Astrocyte (in vitro differentiated cells and primary cell): Measurements from ENCODE around the gene BCAR1. TPM values are rescaled to one million over a fixed set of nuclear protein-coding genes. Genes with fewer than 3 reads are reported as not detected.
"Not testable (repeated sequence)": the region's sequence is repeated elsewhere in the genome, so short reads cannot be mapped to it uniquely, and the experiment has no call there.

Experiments
- DNase-seq: peaks from one replicate; pipeline ENCODE4 v3.0.0-alpha.2; 2010; ENCODE audit warnings: low read depth
- FAIRE-seq: peaks from 2 replicates; lab custom pipeline; 2011; peaks lifted over from hg19 to GRCh38; lab: Jason Lieb, UNC
- H2AFZ ChIP-seq: 2 replicates; pipeline ENCODE4 v1.6.0; 2012; ENCODE audit warnings: low read depth, low read length, inconsistent platforms
- H3K27ac ChIP-seq: 2 replicates; pipeline ENCODE4 v1.5.1; 2011; ENCODE audit warnings: low read depth, low read length, inconsistent platforms
- H3K27me3 ChIP-seq: 2 replicates; pipeline ENCODE4 v1.6.0; 2011; ENCODE audit warnings: low read length, inconsistent platforms; ENCODE audit not compliant: insufficient read depth
- H3K36me3 ChIP-seq: 2 replicates; pipeline ENCODE4 v1.5.1; 2011; ENCODE audit warnings: low read length, inconsistent platforms; ENCODE audit not compliant: insufficient read depth
- H3K4me1 ChIP-seq: 2 replicates; pipeline ENCODE4 v1.5.1; 2011; ENCODE audit warnings: low read length, inconsistent platforms; ENCODE audit not compliant: insufficient read depth
- H3K4me2 ChIP-seq: 2 replicates; pipeline ENCODE4 v1.6.0; 2012; ENCODE audit warnings: low read length, inconsistent platforms
- H3K4me3 ChIP-seq: 2 replicates; pipeline ENCODE4 v1.5.1; 2011; ENCODE audit warnings: low read depth, mild to moderate bottlenecking, low read length, inconsistent platforms; ENCODE audit not compliant: insufficient read depth
- H3K79me2 ChIP-seq: 2 replicates; pipeline ENCODE4 v1.6.0; 2012; ENCODE audit warnings: mild to moderate bottlenecking, low read length, inconsistent platforms; ENCODE audit not compliant: insufficient read depth
- H3K9ac ChIP-seq: 2 replicates; pipeline ENCODE4 v1.6.0; 2012; ENCODE audit warnings: mild to moderate bottlenecking, low read length, inconsistent platforms
- H3K9me3 ChIP-seq: 2 replicates; pipeline ENCODE4 v1.5.1; 2012; ENCODE audit warnings: low read depth, mild to moderate bottlenecking, low read length, inconsistent platforms; ENCODE audit not compliant: insufficient read depth
- H4K20me1 ChIP-seq: 2 replicates; pipeline ENCODE4 v1.6.0; 2012; ENCODE audit warnings: low read length, inconsistent platforms; ENCODE audit not compliant: insufficient read depth
- H3K27ac Mint-ChIP-seq: one replicate; pipeline ENCODE4 v1.8.0; 2021; ENCODE audit warnings: mild to moderate bottlenecking, mixed read lengths; ENCODE audit not compliant: unreplicated experiment
- H3K27me3 Mint-ChIP-seq: one replicate; pipeline ENCODE4 v1.8.0; 2021; ENCODE audit warnings: low read depth, mixed read lengths; ENCODE audit not compliant: unreplicated experiment
- H3K36me3 Mint-ChIP-seq: one replicate; pipeline ENCODE4 v1.8.0; 2021; ENCODE audit warnings: low read depth, mixed read lengths; ENCODE audit not compliant: unreplicated experiment
- H3K4me1 Mint-ChIP-seq: one replicate; pipeline ENCODE4 v1.8.0; 2021; ENCODE audit warnings: low read depth, mixed read lengths; ENCODE audit not compliant: unreplicated experiment
- H3K4me3 Mint-ChIP-seq: one replicate; pipeline ENCODE4 v1.8.0; 2021; ENCODE audit warnings: mild to moderate bottlenecking, moderate library complexity, mixed read lengths; ENCODE audit not compliant: unreplicated experiment
- H3K9me3 Mint-ChIP-seq: one replicate; pipeline ENCODE4 v1.8.0; 2021; ENCODE audit warnings: mild to moderate bottlenecking, mixed read lengths; ENCODE audit not compliant: unreplicated experiment
- CTCF ChIP-seq: IDR thresholded peaks from 2 replicates; pipeline ENCODE4 v1.5.1; 2011; ENCODE audit warnings: low read depth, mild to moderate bottlenecking, inconsistent platforms, low read length, moderate library complexity; ENCODE audit not compliant: insufficient read depth
- EZH2 ChIP-seq: IDR thresholded peaks from 2 replicates; pipeline ENCODE4 v1.6.1; 2012; ENCODE audit warnings: mild to moderate bottlenecking, low read length, inconsistent platforms; ENCODE audit not compliant: insufficient read depth
- total RNA-seq: library from RNA; stranded (reverse); gene quantifications from 2 replicates; pipeline ENCODE4 v1.2.1, GENCODE V29; 2021

BCAR1 gene
- total RNA-seq, 1 donor from 2014 or later, result 296 TPM

GRCh38 chr16:75282466-75283281, 31.2 kb upstream of the BCAR1 start:
- Histone ChIP-seq H3K36me3 (no peaks in the 10 kb centered on the region), H3K4me3 (no peak overlapping the region), H3K4me1 (no peaks in the 10 kb centered on the region), H2AFZ (no peak overlapping the region), H3K4me2 (no peak overlapping the region), H4K20me1 (no peaks in the 10 kb centered on the region), H3K9ac (no peak overlapping the region), H3K27me3 (no peaks in the 10 kb centered on the region), H3K79me2 (no peaks in the 10 kb centered on the region), H3K27ac (no peak overlapping the region), H3K9me3 (no peaks in the 10 kb centered on the region)
- H3K36me3 Mint-ChIP-seq, result peaks cover 7% of the 10 kb centered on the region
- H3K27me3 Mint-ChIP-seq, result no peaks in the 10 kb centered on the region
- DNase-seq, result peak; percentile 26
- no peak overlapping the region for H3K4me3 Mint-ChIP-seq
- H3K4me1 Mint-ChIP-seq, result peaks cover 17% of the 10 kb centered on the region
- H3K27ac Mint-ChIP-seq, result no peak overlapping the region
- no peak for FAIRE-seq
- TF ChIP-seq CTCF (no peak), EZH2 (no peak)
- H3K9me3 Mint-ChIP-seq, result no peaks in the 10 kb centered on the region

GRCh38 chr16:75281826-75282225, 30.4 kb upstream of the BCAR1 start:
- Mint-ChIP-seq H3K27ac (no peak overlapping the region), H3K36me3 (peaks cover 5% of the 10 kb centered on the region), H3K9me3 (no peaks in the 10 kb centered on the region), H3K27me3 (no peaks in the 10 kb centered on the region), H3K4me3 (no peak overlapping the region), H3K4me1 (peaks cover 12% of the 10 kb centered on the region)
- Histone ChIP-seq H3K27me3 (no peaks in the 10 kb centered on the region), H3K9me3 (no peaks in the 10 kb centered on the region), H4K20me1 (no peaks in the 10 kb centered on the region), H3K9ac (no peak overlapping the region), H3K4me2 (no peak overlapping the region), H3K4me3 (no peak overlapping the region), H3K36me3 (no peaks in the 10 kb centered on the region), H3K79me2 (no peaks in the 10 kb centered on the region), H3K27ac (no peak overlapping the region), H3K4me1 (no peaks in the 10 kb centered on the region), H2AFZ (no peak overlapping the region)
- no peak for FAIRE-seq
- no peak for DNase-seq
- TF ChIP-seq CTCF (no peak), EZH2 (no peak)

GRCh38 chr16:75281009-75281408, 29.6 kb upstream of the BCAR1 start:
- H3K9ac ChIP-seq, result not testable (repeated sequence)

More at GRCh38 chr16:75281009-75281408, 29.6 kb upstream of the BCAR1 start:
- not testable (repeated sequence) for H3K4me3 Mint-ChIP-seq, H2AFZ ChIP-seq, H3K27ac Mint-ChIP-seq, H3K27me3 Mint-ChIP-seq, H3K36me3 ChIP-seq, H3K4me1 ChIP-seq, H3K4me2 ChIP-seq, H3K9me3 Mint-ChIP-seq, DNase-seq, H3K9me3 ChIP-seq, H3K27me3 ChIP-seq, H3K79me2 ChIP-seq, FAIRE-seq, H4K20me1 ChIP-seq, H3K36me3 Mint-ChIP-seq, H3K4me3 ChIP-seq, H3K27ac ChIP-seq
- H3K4me1 Mint-ChIP-seq, result peaks cover 11% of the 10 kb centered on the region
